ENCODE measurements around the gene CST9. TPM values are rescaled to one million over a fixed set of nuclear protein-coding genes. Genes with fewer than 3 reads are reported as not detected.

The CST9 gene
- total RNA-seq (ENCODE audit: unreplicated experiment): not detected
- long read RNA-seq: 0 reads

GRCh38 chr20:23605867-23606651 lies at the start of gene CST9:
Gene CST9, minus strand, starts transcription at chr20:23605917. Its CDS starts 53 bp downstream, at chr20:23605864.
- TF ChIP-seq CTCF (IDR thresholded peaks at IDR 0.05; ENCODE audit: partially characterized antibody, unreplicated experiment): no peak
- H3K27ac Mint-ChIP-seq (ENCODE audit: unreplicated experiment): no peak within 1 kb of the TSS
- no peak for DNase-seq
- H3K27me3 Mint-ChIP-seq (ENCODE audit: unreplicated experiment): no peaks in the 10 kb centered on the region
- no peaks in the 10 kb centered on the region for H3K4me1 Mint-ChIP-seq (ENCODE audit: low read depth, unreplicated experiment)
- H3K9me3 Mint-ChIP-seq (ENCODE audit: unreplicated experiment): no peaks in the 10 kb centered on the region
- no peak within 1 kb of the TSS for H3K4me3 Mint-ChIP-seq (ENCODE audit: unreplicated experiment)
- no peaks in the 10 kb centered on the region for H3K36me3 Mint-ChIP-seq (ENCODE audit: unreplicated experiment)

- H3K4me1 Mint-ChIP-seq (ENCODE audit: low read depth, unreplicated experiment): no peaks in the 10 kb centered on the region
- H3K9me3 Mint-ChIP-seq (ENCODE audit: unreplicated experiment): no peaks in the 10 kb centered on the region
- no peak for TF ChIP-seq CTCF (IDR thresholded peaks at IDR 0.05; ENCODE audit: partially characterized antibody, unreplicated experiment)
- no peak overlapping the region for H3K27ac Mint-ChIP-seq (ENCODE audit: unreplicated experiment)
- no peak for DNase-seq
- H3K27me3 Mint-ChIP-seq (ENCODE audit: unreplicated experiment): peaks cover 2% of the 10 kb centered on the region
- no peak overlapping the region for H3K4me3 Mint-ChIP-seq (ENCODE audit: unreplicated experiment)
- no peaks in the 10 kb centered on the region for H3K36me3 Mint-ChIP-seq (ENCODE audit: unreplicated experiment)
Measured at GRCh38 chr20:23654717-23655116, 49.0 kb upstream of the CST9 start.

GRCh38 chr20:23654000-23654399 lies 48.3 kb upstream of the CST9 start:
- Mint-ChIP-seq H3K4me3 (ENCODE audit: unreplicated experiment) (no peak overlapping the region), H3K36me3 (ENCODE audit: unreplicated experiment) (no peaks in the 10 kb centered on the region), H3K4me1 (ENCODE audit: low read depth, unreplicated experiment) (no peaks in the 10 kb centered on the region), H3K27ac (ENCODE audit: unreplicated experiment) (no peak overlapping the region), H3K27me3 (ENCODE audit: unreplicated experiment) (peaks cover 2% of the 10 kb centered on the region), H3K9me3 (ENCODE audit: unreplicated experiment) (no peaks in the 10 kb centered on the region)
- no peak for TF ChIP-seq CTCF (IDR thresholded peaks at IDR 0.05; ENCODE audit: partially characterized antibody, unreplicated experiment)
- no peak for DNase-seq

GRCh38 chr20:23653400-23653938 lies 47.8 kb upstream of the CST9 start:
- no peak for DNase-seq

More at GRCh38 chr20:23653400-23653938, 47.8 kb upstream of the CST9 start:
- H3K4me3 Mint-ChIP-seq (ENCODE audit: unreplicated experiment): no peak overlapping the region
- no peaks in the 10 kb centered on the region for H3K36me3 Mint-ChIP-seq (ENCODE audit: unreplicated experiment)
- no peaks in the 10 kb centered on the region for H3K4me1 Mint-ChIP-seq (ENCODE audit: low read depth, unreplicated experiment)
- H3K27ac Mint-ChIP-seq (ENCODE audit: unreplicated experiment): no peak overlapping the region
- H3K27me3 Mint-ChIP-seq (ENCODE audit: unreplicated experiment): peaks cover 2% of the 10 kb centered on the region
- no peaks in the 10 kb centered on the region for H3K9me3 Mint-ChIP-seq (ENCODE audit: unreplicated experiment)
- TF ChIP-seq CTCF (IDR thresholded peaks at IDR 0.05; ENCODE audit: partially characterized antibody, unreplicated experiment): no peak

All from glutamatergic neuron (in vitro differentiated cells).